GM19193 (cell line): ENCODE results near the gene MSI2.

Source experiments
- POLR2A ChIP-seq: IDR thresholded peaks from 4 replicates; pipeline ENCODE4 v1.6.1; 2011; ENCODE audit not compliant: insufficient read depth, insufficient read length; ENCODE audit errors: extremely low read depth

Gene MSI2

GRCh38 chr17:57279432-57279831 lies 23.1 kb downstream of the MSI2 start:
- no peak for TF ChIP-seq POLR2A

GRCh38 chr17:57281887-57282286 lies 25.6 kb downstream of the MSI2 start:
- no peak for TF ChIP-seq POLR2A

GRCh38 chr17:57282296-57282695 lies 26.0 kb downstream of the MSI2 start:
- no peak for TF ChIP-seq POLR2A

- no peak for TF ChIP-seq POLR2A
Observed at GRCh38 chr17:57283203-57283971, 27.1 kb downstream of the MSI2 start.

GRCh38 chr17:57284583-57284982 lies 28.3 kb downstream of the MSI2 start:
- TF ChIP-seq POLR2A, result no peak

- TF ChIP-seq POLR2A, result no peak
Observed at GRCh38 chr17:57284984-57285646, 28.8 kb downstream of the MSI2 start.

GRCh38 chr17:57285701-57286100 lies 29.4 kb downstream of the MSI2 start:
- no peak for TF ChIP-seq POLR2A

- no peak for TF ChIP-seq POLR2A
Observed at GRCh38 chr17:57286399-57287105, 30.2 kb downstream of the MSI2 start.

GRCh38 chr17:57288040-57288772 lies 31.9 kb downstream of the MSI2 start:
- TF ChIP-seq POLR2A, result no peak

- TF ChIP-seq POLR2A, result no peak
Observed at GRCh38 chr17:57288773-57289121, 32.4 kb downstream of the MSI2 start.

GRCh38 chr17:57289130-57289529 lies 32.8 kb downstream of the MSI2 start:
- no peak for TF ChIP-seq POLR2A

GRCh38 chr17:57289613-57290012 lies 33.3 kb downstream of the MSI2 start:
- TF ChIP-seq POLR2A, result no peak

- TF ChIP-seq POLR2A, result no peak
Observed at GRCh38 chr17:57290981-57291380, 34.7 kb downstream of the MSI2 start.

GRCh38 chr17:57292091-57292490 lies 35.8 kb downstream of the MSI2 start:
- TF ChIP-seq POLR2A, result no peak

GRCh38 chr17:57293077-57293476 lies 36.8 kb downstream of the MSI2 start:
- no peak for TF ChIP-seq POLR2A

GRCh38 chr17:57294101-57294500 lies 37.8 kb downstream of the MSI2 start:
- no peak for TF ChIP-seq POLR2A
